NCI-H1694 treated with DMSO at 0.1 percent for 48 hours (cell line): Measurements from ENCODE around the gene MTMR3.

Experiments
- DNase-seq: peaks from one replicate; lab custom pipeline; 2025; lab: John Stamatoyannopoulos, UW

MTMR3 gene

GRCh38 chr22:29870574-29870973 lies 12.4 kb upstream of the MTMR3 start:
- no peak for DNase-seq

- peak; percentile 69 for DNase-seq
These were observed 11.3 kb upstream of the MTMR3 start for GRCh38 chr22:29871684-29872083.

- no peak for DNase-seq
These were observed 10.7 kb upstream of the MTMR3 start for GRCh38 chr22:29872144-29872893.

GRCh38 chr22:29872989-29873388 lies 10.0 kb upstream of the MTMR3 start:
- no peak for DNase-seq

- no peak for DNase-seq
These were observed 9.0 kb upstream of the MTMR3 start for GRCh38 chr22:29873943-29874342.

GRCh38 chr22:29877620-29878019 lies 5.4 kb upstream of the MTMR3 start:
- DNase-seq = no peak

- DNase-seq = no peak
These were observed 3.2 kb upstream of the MTMR3 start for GRCh38 chr22:29879753-29880152.

- peak; percentile 82 for DNase-seq
These were observed 294 bp upstream of the MTMR3 start for GRCh38 chr22:29882716-29883044.

- no peak for DNase-seq
These were observed 762 bp downstream of the MTMR3 start for GRCh38 chr22:29883775-29884097.

GRCh38 chr22:29885610-29886009 lies 2.6 kb downstream of the MTMR3 start:
- no peak for DNase-seq

GRCh38 chr22:29886596-29886995 lies 3.6 kb downstream of the MTMR3 start:
- DNase-seq = no peak

- no peak for DNase-seq
These were observed 4.4 kb downstream of the MTMR3 start for GRCh38 chr22:29887358-29887757.

- no peak for DNase-seq
These were observed 7.8 kb downstream of the MTMR3 start for GRCh38 chr22:29890760-29891159.

- no peak for DNase-seq
These were observed 9.6 kb downstream of the MTMR3 start for GRCh38 chr22:29892315-29893156.

- no peak for DNase-seq
These were observed 18.4 kb downstream of the MTMR3 start for GRCh38 chr22:29901354-29901753.

- DNase-seq = no peak
These were observed 20.4 kb downstream of the MTMR3 start for GRCh38 chr22:29903371-29903770.

GRCh38 chr22:29904020-29904419 lies 21.0 kb downstream of the MTMR3 start:
- no peak for DNase-seq

- DNase-seq = no peak
These were observed 25.0 kb downstream of the MTMR3 start for GRCh38 chr22:29907753-29908515.

GRCh38 chr22:29912141-29912540 lies 29.2 kb downstream of the MTMR3 start:
- DNase-seq = no peak

GRCh38 chr22:29912605-29913398 lies 29.8 kb downstream of the MTMR3 start:
- no peak for DNase-seq

- no peak for DNase-seq
These were observed 31.2 kb downstream of the MTMR3 start for GRCh38 chr22:29914165-29914564.

- no peak for DNase-seq
These were observed 32.1 kb downstream of the MTMR3 start for GRCh38 chr22:29914991-29915533.
